EH (cell line): ENCODE measurements around the gene ANKRD66.
"Not testable (repeated sequence)": the region's sequence is repeated elsewhere in the genome, so short reads cannot be mapped to it uniquely, and the experiment has no call there.

Experiments
- DNase-seq: peaks from one replicate; pipeline ENCODE4 v3.0.0-alpha.2; 2015; ENCODE audit warnings: low read depth

ANKRD66 gene

GRCh38 chr6:46755865-46756264 is 9.1 kb downstream of the ANKRD66 start:
- no peak for DNase-seq

- DNase-seq = no peak
Measured at GRCh38 chr6:46756469-46757213, 9.9 kb downstream of the ANKRD66 start.

DNA sequence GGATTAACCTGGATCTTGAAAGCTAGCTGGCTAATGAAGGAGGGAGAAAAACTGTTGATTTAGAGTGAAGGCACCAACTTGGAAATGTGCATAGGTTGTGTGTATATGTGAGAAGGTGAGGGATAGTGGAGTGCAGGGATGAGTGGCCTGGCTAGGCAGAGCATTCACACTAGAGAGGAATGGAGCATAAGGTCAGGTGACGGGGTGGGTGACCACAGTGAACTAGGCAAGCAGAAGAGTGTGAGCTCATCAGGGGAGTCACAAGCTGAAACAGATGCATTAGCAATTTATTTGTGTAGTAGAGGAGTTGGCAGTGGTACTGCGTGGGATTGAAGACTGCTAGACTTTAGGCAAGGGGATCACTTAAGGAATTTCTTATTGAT is 10.5 kb downstream of the ANKRD66 start:
- no peak for DNase-seq

DNA sequence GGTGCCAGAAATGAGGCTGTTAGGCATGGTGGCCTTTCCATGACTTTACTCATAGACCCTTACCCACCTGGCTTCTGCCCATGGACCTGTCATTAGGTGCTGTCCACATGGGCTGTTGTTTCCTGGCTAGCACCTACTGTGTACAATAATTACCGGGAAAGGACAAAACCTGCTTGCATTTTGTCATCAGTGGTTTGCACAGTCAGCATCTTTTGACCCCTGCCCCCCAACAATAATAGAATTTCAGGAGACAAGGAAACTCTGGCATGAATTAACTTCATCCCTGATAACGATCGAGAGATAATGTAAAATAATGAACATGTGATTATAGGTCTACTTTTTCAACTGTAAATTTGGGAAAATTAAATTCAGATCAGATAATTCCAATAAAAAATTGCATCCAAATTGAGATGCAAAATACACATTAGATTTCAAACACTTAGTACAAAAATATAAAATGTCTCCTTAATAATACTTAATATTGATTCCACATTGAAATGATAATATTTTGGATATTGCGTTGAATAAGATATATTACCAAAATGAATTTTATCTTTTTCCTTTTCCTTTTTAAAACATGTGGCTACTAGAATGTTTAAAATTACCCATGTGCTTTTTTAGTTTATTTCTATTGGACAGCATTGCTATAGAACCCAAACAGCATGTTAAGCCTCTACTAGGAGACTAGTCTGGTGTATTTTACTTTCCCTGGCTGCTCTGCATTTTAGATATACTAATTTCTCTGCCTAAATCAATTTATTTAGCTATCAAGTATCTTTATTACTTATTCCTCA is 12.4 kb downstream of the ANKRD66 start:
- DNase-seq = no peak

GRCh38 chr6:46760925-46761324 is 14.2 kb downstream of the ANKRD66 start:
- no peak for DNase-seq

DNA sequence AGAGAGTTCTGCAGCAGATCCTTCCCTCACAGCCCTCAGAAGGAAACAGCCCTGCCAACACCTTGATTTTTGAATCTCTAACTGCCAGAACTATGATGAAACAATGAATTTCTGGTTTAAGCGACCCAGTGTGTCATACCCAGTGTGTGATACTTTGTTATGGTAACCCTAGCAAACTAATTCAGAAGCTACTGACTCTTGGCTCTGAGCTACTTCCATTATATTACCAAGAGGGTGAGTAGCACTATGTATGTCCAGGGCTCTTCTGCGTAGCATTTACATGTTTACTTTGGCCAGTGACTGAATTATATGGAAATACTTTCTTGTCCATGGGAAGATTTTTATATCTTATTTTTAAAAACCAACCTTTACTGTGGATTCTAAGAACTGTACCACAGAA is 16.7 kb downstream of the ANKRD66 start:
- DNase-seq = no peak

GRCh38 chr6:46764280-46764679 is 17.5 kb downstream of the ANKRD66 start:
- not testable (repeated sequence) for DNase-seq

DNA sequence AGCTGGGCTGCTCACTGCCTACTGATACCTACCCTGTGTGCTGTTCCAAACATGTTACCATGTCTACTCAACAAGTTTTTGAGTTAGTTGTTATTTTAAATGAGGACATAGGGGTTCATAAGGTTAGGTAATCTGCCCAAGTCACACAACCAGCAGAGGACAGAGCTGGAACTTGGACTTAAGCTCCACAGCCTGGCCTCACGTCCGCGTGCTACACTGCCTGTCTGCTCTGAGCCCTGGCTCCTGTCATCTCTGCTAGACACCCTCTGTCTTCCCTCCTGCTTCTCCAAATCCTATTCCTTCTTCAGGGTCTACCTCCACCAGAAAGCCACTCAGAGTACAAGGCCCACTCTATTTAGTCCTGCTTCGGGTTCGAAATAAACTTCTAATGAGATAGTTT is 18.2 kb downstream of the ANKRD66 start:
- DNase-seq = no peak

GRCh38 chr6:46772016-46772415 is 25.3 kb downstream of the ANKRD66 start:
- DNase-seq = no peak

DNA sequence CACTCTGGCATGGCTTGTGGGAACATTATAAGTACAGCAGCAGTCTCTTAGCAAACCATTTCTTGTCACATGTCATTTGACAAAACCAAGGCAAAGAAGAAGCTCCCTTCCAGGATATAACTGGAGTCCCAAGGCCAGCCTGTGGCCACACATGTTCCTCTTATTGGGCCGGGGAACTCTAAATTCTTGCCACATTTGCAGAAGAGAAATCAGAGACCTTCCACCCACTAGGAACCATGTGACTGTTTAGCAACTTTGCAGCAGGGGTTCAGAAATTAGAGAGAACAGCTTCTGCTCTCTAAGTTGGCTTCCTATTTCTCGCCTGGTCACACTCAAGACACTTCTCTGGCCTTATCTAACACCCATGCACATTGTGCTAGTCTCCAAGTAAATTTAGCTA is 26.0 kb downstream of the ANKRD66 start:
- DNase-seq = no peak

DNA sequence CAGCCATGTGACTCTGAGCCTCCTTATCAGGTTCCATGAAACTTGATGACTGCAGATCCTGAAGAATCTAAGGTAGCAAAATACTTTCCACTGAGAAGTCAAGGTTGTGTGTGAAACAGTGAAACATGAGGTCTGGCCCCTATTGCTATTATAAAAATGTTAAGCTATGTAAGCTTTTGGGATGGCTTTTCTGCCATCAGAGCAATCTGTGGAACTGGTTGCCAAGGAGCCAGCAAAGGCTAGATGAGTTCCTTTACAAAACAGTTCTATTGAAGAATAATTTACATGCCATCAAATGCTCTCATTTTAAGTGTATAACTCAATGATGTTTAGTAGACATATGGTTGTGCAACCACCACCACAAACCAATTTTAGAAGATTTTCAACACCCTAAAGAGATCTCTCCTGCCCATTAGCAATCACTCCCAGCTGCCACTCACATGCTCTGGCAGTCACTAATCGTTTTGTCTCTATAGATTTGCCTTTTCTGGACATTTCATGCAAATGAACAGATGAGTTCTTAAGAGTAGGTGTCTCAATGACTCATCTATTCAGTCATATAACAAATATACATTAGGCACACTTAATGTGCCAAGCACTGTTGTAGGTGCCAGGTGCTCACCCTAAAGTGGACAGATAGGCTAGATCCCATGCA is 26.6 kb downstream of the ANKRD66 start:
- no peak for DNase-seq

GRCh38 chr6:46774736-46775135 is 28.0 kb downstream of the ANKRD66 start:
- not testable (repeated sequence) for DNase-seq

- no peak for DNase-seq
Measured at GRCh38 chr6:46776070-46776712, 29.5 kb downstream of the ANKRD66 start.

DNA sequence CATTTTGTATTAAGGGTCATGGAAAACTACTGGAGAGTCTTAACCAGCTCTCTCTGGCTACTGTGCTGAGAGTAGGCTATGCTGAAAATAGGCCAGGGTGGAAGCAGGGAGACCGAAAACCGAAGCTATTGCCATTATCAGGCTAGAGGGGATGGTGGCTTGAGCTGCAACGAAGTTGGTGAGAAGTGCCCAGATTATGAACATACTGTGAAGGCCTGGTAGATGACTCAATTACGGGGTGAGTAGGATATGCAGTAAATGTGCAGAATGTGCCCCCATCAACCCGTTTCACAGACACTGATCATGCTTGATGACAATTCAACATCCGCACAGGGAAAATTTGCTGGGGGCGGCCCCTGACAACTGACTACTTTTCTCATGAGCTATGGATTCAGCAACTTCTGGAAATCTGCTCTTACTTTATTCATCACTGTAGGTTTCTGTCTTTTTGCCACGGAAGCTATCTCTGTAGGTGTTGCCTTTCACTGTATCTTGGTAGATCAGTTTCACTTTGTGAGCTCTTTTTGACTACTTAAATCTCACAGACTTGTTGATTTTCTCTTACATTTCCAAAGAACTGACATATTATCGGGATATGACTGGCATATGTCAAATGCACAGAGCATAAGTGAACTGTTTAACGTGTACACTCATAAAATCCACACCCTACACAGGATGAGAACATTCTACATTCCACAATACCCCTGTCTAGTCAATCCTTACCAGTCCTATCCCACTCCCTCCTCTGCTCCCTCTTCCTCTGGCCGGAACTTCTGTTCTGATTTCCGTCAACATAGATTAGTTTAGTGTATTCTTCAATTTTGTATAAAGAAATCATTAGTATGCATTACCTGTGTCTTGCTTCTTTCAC is 31.0 kb downstream of the ANKRD66 start:
- no peak for DNase-seq

DNA sequence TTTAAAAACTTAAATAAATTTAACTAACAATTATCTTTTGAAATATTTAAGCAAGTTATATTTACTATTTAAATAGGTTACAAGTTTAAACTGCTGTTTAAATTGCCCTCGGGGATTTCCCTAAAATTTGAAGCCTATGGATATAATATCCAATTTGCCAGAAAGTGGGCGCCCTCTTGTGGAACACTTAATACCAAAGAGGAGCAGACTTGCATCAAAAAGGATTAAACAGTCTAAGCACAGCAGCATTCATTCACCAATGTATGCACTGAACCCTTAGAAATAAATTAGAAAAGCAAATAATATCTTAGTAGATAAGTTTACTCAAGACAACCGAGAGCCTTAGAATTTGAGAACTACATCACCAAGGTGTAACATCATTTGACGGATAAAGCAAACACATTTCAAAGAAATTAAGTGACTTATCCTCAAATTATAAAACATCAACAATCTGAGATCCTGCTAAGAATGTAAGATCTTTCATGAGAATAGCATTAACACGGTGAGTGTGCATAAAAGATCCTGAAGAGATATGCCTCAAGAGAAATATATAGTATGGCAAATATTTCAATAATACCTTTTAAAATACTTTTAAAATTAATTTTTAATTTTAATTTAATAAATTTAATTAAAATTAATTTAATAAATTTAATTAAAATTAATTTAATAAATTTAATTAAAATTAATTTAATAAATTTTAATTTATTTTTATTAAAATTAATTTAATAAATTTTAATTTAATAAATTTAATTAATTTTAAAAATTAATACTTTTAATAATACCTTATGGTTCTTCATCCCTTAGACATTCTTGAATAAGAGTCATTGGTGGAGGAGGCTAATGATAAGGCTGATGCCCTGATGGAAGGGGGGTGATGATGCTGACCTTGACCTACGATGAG is 35.0 kb downstream of the ANKRD66 start:
- DNase-seq = peak; percentile 52

GRCh38 chr6:46784535-46784934 is 37.8 kb downstream of the ANKRD66 start:
- DNase-seq = no peak

GRCh38 chr6:46787871-46788540 is 41.3 kb downstream of the ANKRD66 start:
- DNase-seq = no peak

- DNase-seq = no peak
Measured at GRCh38 chr6:46788791-46789190, 42.1 kb downstream of the ANKRD66 start.

DNA sequence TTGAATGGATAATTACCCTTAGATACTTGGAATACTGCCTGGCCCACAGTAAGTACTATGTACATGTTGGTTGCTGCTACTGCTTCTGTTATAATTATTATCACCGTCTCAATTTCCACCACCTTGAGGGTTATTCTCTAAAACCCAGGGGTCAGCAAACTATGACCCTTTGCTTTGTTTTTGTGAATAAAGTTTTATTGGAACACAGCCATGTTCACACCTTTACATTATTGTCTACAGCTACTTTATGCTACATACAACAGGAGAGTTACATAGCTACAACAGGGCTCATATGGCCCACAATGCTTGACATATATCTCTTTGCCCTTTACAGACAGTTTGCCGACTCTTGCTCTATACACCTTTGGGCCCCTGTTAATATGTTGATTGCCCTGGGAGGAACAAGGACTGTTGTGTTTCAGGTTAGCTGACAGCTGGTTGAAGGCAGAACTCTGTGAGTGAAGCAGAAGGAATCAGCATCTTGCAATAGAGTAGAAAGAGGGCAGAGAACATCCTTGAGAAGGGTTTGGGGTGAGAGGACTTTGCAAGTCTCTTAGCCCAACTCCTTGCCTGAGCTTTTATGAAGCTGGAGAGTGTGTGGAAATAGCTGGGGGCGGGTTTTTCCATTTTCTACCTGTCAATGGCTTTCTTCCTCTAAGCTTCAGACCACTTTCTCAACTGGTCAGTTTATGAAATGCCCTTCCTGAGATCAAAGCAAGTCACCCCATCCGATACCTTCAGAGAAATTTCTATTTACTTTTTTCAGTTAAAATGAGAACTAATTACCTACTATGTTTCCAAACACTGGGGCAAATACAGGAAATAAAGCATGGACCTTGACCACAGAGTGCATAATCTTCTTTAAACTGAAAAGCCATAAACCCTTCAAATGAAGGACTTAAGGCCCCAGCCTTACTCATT is 43.0 kb downstream of the ANKRD66 start:
- DNase-seq = no peak
